GM23248 (cell line): Measurements from ENCODE around the gene EGR4. TPM values are rescaled to one million over a fixed set of nuclear protein-coding genes. Genes with fewer than 3 reads are reported as not detected.

Experiments
- DNase-seq: peaks from one replicate; pipeline ENCODE4 v3.0.0-alpha.2; 2015
- H2AFZ ChIP-seq: fragments of 200-600 bp; sonication (generic); 2 replicates; pipeline ENCODE4 v1.6.1; 2016; ENCODE audit warnings: antibody characterized with exemption
- H3F3A ChIP-seq: fragments of 200-600 bp; sonication (generic); 2 replicates; pipeline ENCODE4 v1.6.1; 2016; ENCODE audit warnings: mild to moderate bottlenecking, antibody characterized with exemption, mixed run types; ENCODE audit not compliant: insufficient read depth
- H3K27ac ChIP-seq: fragments of 200-600 bp; sonication (generic); 2 replicates; pipeline ENCODE4 v1.5.1; 2016; ENCODE audit warnings: mild to moderate bottlenecking
- H3K27me3 ChIP-seq: fragments of 200-600 bp; sonication (generic); replicated peaks from 2 replicates; pipeline ENCODE4 v1.6.1; 2016; ENCODE audit warnings: mild to moderate bottlenecking; ENCODE audit not compliant: insufficient read depth
- H3K36me3 ChIP-seq: fragments of 200-600 bp; sonication (generic); 2 replicates; pipeline ENCODE4 v1.6.1; 2016; ENCODE audit warnings: low read depth, mild to moderate bottlenecking
- H3K4me1 ChIP-seq: fragments of 200-600 bp; sonication (generic); 2 replicates; pipeline ENCODE4 v1.6.1; 2016; ENCODE audit warnings: mild to moderate bottlenecking; ENCODE audit not compliant: insufficient read depth
- H3K4me2 ChIP-seq: fragments of 200-600 bp; sonication (generic); one replicate; pipeline ENCODE4 v1.6.1; 2016; ENCODE audit warnings: mild to moderate bottlenecking; ENCODE audit not compliant: unreplicated experiment
- H3K4me3 ChIP-seq: fragments of 200-600 bp; sonication (generic); 2 replicates; pipeline ENCODE4 v1.5.1; 2016; ENCODE audit warnings: mild to moderate bottlenecking
- H3K79me2 ChIP-seq: fragments of 200-600 bp; sonication (generic); 2 replicates; pipeline ENCODE4 v1.6.1; 2016; ENCODE audit warnings: mild to moderate bottlenecking; ENCODE audit not compliant: insufficient read depth
- H3K9ac ChIP-seq: fragments of 200-600 bp; sonication (generic); 2 replicates; pipeline ENCODE4 v1.6.1; 2016; ENCODE audit warnings: mild to moderate bottlenecking
- H3K9me2 ChIP-seq: fragments of 200-600 bp; sonication (generic); 2 replicates; pipeline ENCODE4 v1.6.1; 2016; ENCODE audit warnings: mixed run types, mild to moderate bottlenecking, moderate library complexity; ENCODE audit not compliant: insufficient read depth
- H3K9me3 ChIP-seq: fragments of 200-600 bp; sonication (generic); one replicate; pipeline ENCODE4 v1.6.1; 2017; ENCODE audit warnings: low read depth
- H4K20me1 ChIP-seq: fragments of 200-600 bp; sonication (generic); 2 replicates; pipeline ENCODE4 v1.6.0; 2016; ENCODE audit not compliant: insufficient read depth
- EZH2 ChIP-seq: fragments of 200-600 bp; sonication (generic); IDR thresholded peaks from 2 replicates; pipeline ENCODE4 v1.6.1; 2018; ENCODE audit warnings: antibody characterized with exemption, mild to moderate bottlenecking; ENCODE audit not compliant: insufficient read depth, poor library complexity, severe bottlenecking
- EZH2phosphoT487 ChIP-seq: fragments of 200-600 bp; sonication (generic); IDR thresholded peaks from 2 replicates; pipeline ENCODE4 v1.6.1; 2018; ENCODE audit warnings: antibody characterized with exemption, moderate library complexity, mild to moderate bottlenecking, low read depth; ENCODE audit not compliant: insufficient read depth
- WGBS, 2 experiments: methylation state at CpG; one replicate each; pipeline ENCODE4 v1.1.6; 2015 to 2017; ENCODE audit warnings: low lambda C conversion rate in 2 of 2, low coverage in 1 of 2; ENCODE audit errors: missing lambda C conversion rate in 2 of 2; 5-methylcytosine and 5-hydroxymethylcytosine counted together
- in situ Hi-C: fragments of 300-500 bp; cut with MboI; formaldehyde crosslinking; loops from 2 replicates; pipeline ENCODE4 v1.15.0; 2020
- polyA plus RNA-seq: library from polyadenylated mRNA; unstranded; fragments of >200 nt; fragmentation: Nextera tagmentation; extraction: Ambion mirVana; gene quantifications from 2 replicates; pipeline ENCODE4 v1.2.1, GENCODE V29; 2016
- total RNA-seq: library from RNA; depleted of rRNA; stranded (reverse); fragments of >200 nt; shearing (Covaris generic); gene quantifications from 2 replicates; pipeline ENCODE4 v1.2.3, GENCODE V29; 2014

EGR4 gene
- total and polyA plus RNA-seq, 2 experiments from 2014 or later, result not detected

- Histone ChIP-seq H3K27me3 (peaks cover 55% of the 10 kb centered on the region), H3K36me3 (no peaks in the 10 kb centered on the region), H3K9me3 (no peaks in the 10 kb centered on the region), H3K79me2 (no peaks in the 10 kb centered on the region), H3K4me1 (no peaks in the 10 kb centered on the region), H3K4me3 (no peak overlapping the region), H3F3A (no peaks in the 10 kb centered on the region), H3K4me2 (no peak overlapping the region), H3K9me2 (no peaks in the 10 kb centered on the region), H2AFZ (no peak overlapping the region), H3K9ac (no peak overlapping the region), H3K27ac (no peak overlapping the region), H4K20me1 (no peaks in the 10 kb centered on the region)
- TF ChIP-seq EZH2phosphoT487, result no peak
- TF ChIP-seq EZH2, result peak; percentile 90
- WGBS, 2 experiments, result 4% methylated on average over 31 to 37 of the region's 38 CpGs
- in situ Hi-C loops, result no loop called here
- DNase-seq, result no peak
These were observed 937 bp downstream of the EGR4 start for GRCh38 chr2:73292316-73292905.

GRCh38 chr2:73291461-73292315, 1.7 kb downstream of the EGR4 start:
- Histone ChIP-seq H3K36me3 (no peaks in the 10 kb centered on the region), H4K20me1 (no peaks in the 10 kb centered on the region), H3K4me1 (no peaks in the 10 kb centered on the region), H3K27me3 (peaks cover 56% of the 10 kb centered on the region), H3K9me3 (no peaks in the 10 kb centered on the region), H3K9me2 (no peaks in the 10 kb centered on the region), H3F3A (no peaks in the 10 kb centered on the region), H3K4me3 (0 out of 2 replicates have a peak overlapping the region, but pooled peaks have one; percentile 28), H2AFZ (no peak overlapping the region), H3K4me2 (peak overlapping the region; percentile 36), H3K79me2 (no peaks in the 10 kb centered on the region), H3K27ac (no peak overlapping the region), H3K9ac (no peak overlapping the region)
- 5 to 6% methylated on average over 73 to 79 of the region's 82 CpGs for WGBS, 2 experiments
- TF ChIP-seq EZH2phosphoT487, result 0 out of 2 replicates have a peak, but pooled peaks have one; percentile 20
- no peak for TF ChIP-seq EZH2
- no peak for DNase-seq
- in situ Hi-C loops, result no loop called here

DNA sequence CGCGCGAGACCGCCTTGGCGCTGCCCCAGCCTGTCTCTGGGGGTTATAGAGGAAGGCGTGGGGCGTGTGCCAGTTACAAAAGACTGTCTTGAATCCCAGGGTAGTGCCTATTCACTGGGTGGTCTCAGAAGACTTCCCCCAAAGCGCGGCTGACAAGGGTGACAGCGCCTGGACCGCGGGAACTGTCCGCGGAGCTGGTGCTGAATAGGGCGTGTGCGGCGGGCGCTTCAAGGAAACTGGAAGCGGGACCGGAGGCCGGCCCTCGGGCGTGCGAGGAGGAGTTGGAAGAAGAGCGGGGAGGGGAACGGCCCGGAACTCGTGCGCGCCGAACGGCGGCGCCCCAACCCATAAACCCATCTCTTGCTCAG, 2.3 kb downstream of the EGR4 start:
- Histone ChIP-seq H3K9ac (no peak overlapping the region), H3K27me3 (peaks cover 54% of the 10 kb centered on the region), H3K79me2 (no peaks in the 10 kb centered on the region), H3K9me2 (no peaks in the 10 kb centered on the region), H3F3A (no peaks in the 10 kb centered on the region), H3K36me3 (no peaks in the 10 kb centered on the region), H3K4me1 (no peaks in the 10 kb centered on the region), H3K27ac (no peak overlapping the region), H3K4me3 (0 out of 2 replicates have a peak overlapping the region, but pooled peaks have one; percentile 28), H2AFZ (no peak overlapping the region), H3K4me2 (peak overlapping the region; percentile 36), H3K9me3 (no peaks in the 10 kb centered on the region), H4K20me1 (no peaks in the 10 kb centered on the region)
- WGBS, 2 experiments, result 1 to 3% methylated on average over 33 to 34 of the region's 34 CpGs
- in situ Hi-C loops, result no loop called here
- TF ChIP-seq EZH2, result no peak
- no peak for TF ChIP-seq EZH2phosphoT487
- peak; percentile 71 for DNase-seq

GRCh38 chr2:73290049-73290839, 3.1 kb downstream of the EGR4 start:
- Histone ChIP-seq H3K4me3 (no peak overlapping the region), H4K20me1 (no peaks in the 10 kb centered on the region), H3F3A (no peaks in the 10 kb centered on the region), H3K36me3 (no peaks in the 10 kb centered on the region), H3K4me1 (no peaks in the 10 kb centered on the region), H3K9me2 (no peaks in the 10 kb centered on the region), H3K27ac (no peak overlapping the region), H2AFZ (no peak overlapping the region), H3K4me2 (no peak overlapping the region), H3K9me3 (no peaks in the 10 kb centered on the region), H3K9ac (no peak overlapping the region), H3K27me3 (peaks cover 47% of the 10 kb centered on the region), H3K79me2 (no peaks in the 10 kb centered on the region)
- DNase-seq, result peak; percentile 63
- TF ChIP-seq EZH2phosphoT487 (no peak), EZH2 (no peak)
- 42 to 43% methylated on average over 6 of the region's 6 CpGs for WGBS, 2 experiments
- in situ Hi-C loops, result no loop called here
